H9 (cell line): ENCODE results near the gene MAML3. TPM values are rescaled to one million over a fixed set of nuclear protein-coding genes. Genes with fewer than 3 reads are reported as not detected.
A peak's percentile ranks its signal among the peaks of the same experiment; 100 is the strongest.

Source experiments
- DNase-seq: peaks from one replicate; pipeline ENCODE4 v3.0.0-alpha.2; 2017
- H2AFZ ChIP-seq: one replicate; pipeline ENCODE4 v1.6.1; 2013; ENCODE audit warnings: mild to moderate bottlenecking, low read length, control low read depth, moderate library complexity
- H2AK5ac ChIP-seq: 2 replicates; pipeline ENCODE4 v1.6.1; 2013; ENCODE audit warnings: low read length, control low read depth, mixed read lengths; ENCODE audit not compliant: insufficient read length
- H2BK120ac ChIP-seq: one replicate; pipeline ENCODE4 v1.6.1; 2013; ENCODE audit warnings: low read depth, mild to moderate bottlenecking, low read length, control low read depth, inconsistent platforms; ENCODE audit not compliant: poor library complexity, severe bottlenecking
- H2BK12ac ChIP-seq: 2 replicates; pipeline ENCODE4 v1.6.1; 2013; ENCODE audit warnings: low read length, control low read depth, mixed read lengths, low read depth; ENCODE audit not compliant: insufficient read length
- H2BK15ac ChIP-seq: 2 replicates; pipeline ENCODE4 v1.6.1; 2013; ENCODE audit warnings: low read depth, low read length, control low read depth
- H2BK20ac ChIP-seq: one replicate; pipeline ENCODE4 v1.6.1; 2013; ENCODE audit warnings: low read depth, mild to moderate bottlenecking, low read length, control low read depth, inconsistent platforms; ENCODE audit not compliant: poor library complexity, severe bottlenecking
- H2BK5ac ChIP-seq: 2 replicates; pipeline ENCODE4 v1.6.1; 2013; ENCODE audit warnings: low read length, control low read depth, mixed read lengths; ENCODE audit not compliant: insufficient read length
- H3K14ac ChIP-seq: 2 replicates; pipeline ENCODE4 v1.6.1; 2013; ENCODE audit warnings: low read length, control low read depth; ENCODE audit not compliant: insufficient read depth
- H3K18ac ChIP-seq: 2 replicates; pipeline ENCODE4 v1.6.1; 2013; ENCODE audit warnings: low read depth, mild to moderate bottlenecking, mixed read lengths, low read length, control low read depth; ENCODE audit not compliant: insufficient read length
- H3K23ac ChIP-seq: 2 replicates; pipeline ENCODE4 v1.6.1; 2013; ENCODE audit warnings: low read length, control low read depth, mixed read lengths, low read depth; ENCODE audit not compliant: insufficient read length
- H3K23me2 ChIP-seq: 2 replicates; pipeline ENCODE4 v1.6.1; 2013; ENCODE audit warnings: low read depth, mild to moderate bottlenecking, mixed read lengths, low read length, control low read depth; ENCODE audit not compliant: insufficient read length, poor library complexity, severe bottlenecking
- H3K27ac ChIP-seq: 2 replicates; pipeline ENCODE4 v1.5.1; 2013; ENCODE audit warnings: low read length, control low read depth, mixed read lengths, low read depth; ENCODE audit not compliant: insufficient read length
- H3K27me3 ChIP-seq: 2 replicates; pipeline ENCODE4 v1.6.1; 2013; ENCODE audit warnings: low read length, control low read depth, inconsistent platforms; ENCODE audit not compliant: insufficient read depth
- H3K4ac ChIP-seq: 2 replicates; pipeline ENCODE4 v1.6.1; 2013; ENCODE audit warnings: low read depth, mild to moderate bottlenecking, control low read depth, inconsistent platforms, low read length, moderate library complexity
- H3K4me1 ChIP-seq: 2 replicates; pipeline ENCODE4 v1.6.1; 2013; ENCODE audit warnings: low read length, control low read depth, inconsistent platforms; ENCODE audit not compliant: insufficient read depth
- H3K4me2 ChIP-seq: 2 replicates; pipeline ENCODE4 v1.6.1; 2013; ENCODE audit warnings: low read length, control low read depth, mixed read lengths; ENCODE audit not compliant: insufficient read length, insufficient read depth
- H3K56ac ChIP-seq: 2 replicates; pipeline ENCODE4 v1.6.1; 2013; ENCODE audit warnings: low read depth, mild to moderate bottlenecking, mixed read lengths, low read length, control low read depth; ENCODE audit not compliant: insufficient read length
- H3K79me1 ChIP-seq: 2 replicates; pipeline ENCODE4 v1.6.1; 2013; ENCODE audit warnings: low read depth, mild to moderate bottlenecking, moderate library complexity, low read length, control low read depth, inconsistent platforms; ENCODE audit not compliant: insufficient read depth, poor library complexity, severe bottlenecking
- H3K79me2 ChIP-seq: 2 replicates; pipeline ENCODE4 v1.6.1; 2013; ENCODE audit warnings: low read length, control low read depth, inconsistent platforms; ENCODE audit not compliant: insufficient read depth
- H3K9ac ChIP-seq: 2 replicates; pipeline ENCODE4 v1.6.1; 2013; ENCODE audit warnings: low read length, control low read depth, mixed read lengths; ENCODE audit not compliant: insufficient read length; ENCODE audit errors: extremely low read depth
- H3K9me3 ChIP-seq: one replicate; pipeline ENCODE4 v1.6.1; 2013; ENCODE audit warnings: low read depth, low read length, inconsistent platforms; ENCODE audit not compliant: control insufficient read depth
- H3T11ph ChIP-seq: one replicate; pipeline ENCODE4 v1.6.1; 2013; ENCODE audit warnings: mild to moderate bottlenecking, low read length, control low read depth, inconsistent platforms
- H4K20me1 ChIP-seq: one replicate; pipeline ENCODE4 v1.6.1; 2013; ENCODE audit not compliant: control insufficient read depth, insufficient read length, insufficient read depth
- H4K5ac ChIP-seq: 2 replicates; pipeline ENCODE4 v1.6.1; 2013; ENCODE audit warnings: low read depth, mild to moderate bottlenecking, mixed read lengths, low read length, control low read depth; ENCODE audit not compliant: insufficient read length
- H4K8ac ChIP-seq: replicated peaks from 2 replicates; pipeline ENCODE4 v1.6.1; 2013; ENCODE audit warnings: low read length, control low read depth, mixed read lengths, low read depth; ENCODE audit not compliant: insufficient read length
- H4K91ac ChIP-seq: 2 replicates; pipeline ENCODE4 v1.6.1; 2013; ENCODE audit warnings: low read depth, mild to moderate bottlenecking, moderate library complexity, mixed read lengths, low read length, control low read depth; ENCODE audit not compliant: insufficient read length
- H3K27ac Mint-ChIP-seq, 3 experiments: 2 replicates in 2 of 3; 3 replicates in 1 of 3; pipeline ENCODE4 v1.8.0; 2020 to 2021; ENCODE audit warnings: mixed read lengths in 3 of 3, mild to moderate bottlenecking in 1 of 3, moderate library complexity in 1 of 3
- H3K27me3 Mint-ChIP-seq: 2 replicates; pipeline ENCODE4 v1.8.0; 2021; ENCODE audit warnings: low read depth, mild to moderate bottlenecking, moderate library complexity, mixed read lengths
- H3K36me3 Mint-ChIP-seq, 3 experiments: 2 replicates in 2 of 3; 3 replicates in 1 of 3; pipeline ENCODE4 v1.8.0; 2020 to 2021; ENCODE audit warnings: low read depth in 3 of 3, mixed read lengths in 3 of 3; ENCODE audit not compliant: insufficient read depth in 1 of 3
- H3K4me1 Mint-ChIP-seq, 2 experiments: 2 replicates each; pipeline ENCODE4 v1.8.0; 2020; ENCODE audit warnings: mixed read lengths in 2 of 2
- H3K4me3 Mint-ChIP-seq, 2 experiments: 2 replicates in 1 of 2; 3 replicates in 1 of 2; pipeline ENCODE4 v1.8.0; 2020 to 2021; ENCODE audit warnings: mild to moderate bottlenecking in 2 of 2, mixed read lengths in 2 of 2, moderate library complexity in 1 of 2
- H3K9me3 Mint-ChIP-seq, 2 experiments: 2 replicates in 1 of 2; 3 replicates in 1 of 2; pipeline ENCODE4 v1.8.0; 2020; ENCODE audit warnings: mild to moderate bottlenecking in 2 of 2, mixed read lengths in 2 of 2, moderate library complexity in 1 of 2
- WGBS: extraction: QIAGEN DNeasy Blood & Tissue Kit; methylation state at CpG from one replicate; pipeline ENCODE4 v1.1.7; 2013; ENCODE audit warnings: missing lambda C conversion rate, low lambda C conversion rate, mixed read lengths; ENCODE audit not compliant: insufficient read length; ENCODE audit errors: extremely low coverage; 5-methylcytosine and 5-hydroxymethylcytosine counted together
- total RNA-seq: library from RNA; stranded (reverse); gene quantifications from 2 replicates; pipeline ENCODE4 v1.2.1, GENCODE V29; 2021
- TF ChIP-seq, protein P1 (sequence below): fragments of 200-600 bp; sonication (generic); conservative IDR thresholded peaks from 3 replicates; pipeline ENCODE4 v1.8.0; 2021; ENCODE audit warnings: antibody characterized with exemption, mild to moderate bottlenecking

Gene MAML3
- total RNA-seq, 1 experiment from 2014 or later, result 3.9 TPM

DNA sequence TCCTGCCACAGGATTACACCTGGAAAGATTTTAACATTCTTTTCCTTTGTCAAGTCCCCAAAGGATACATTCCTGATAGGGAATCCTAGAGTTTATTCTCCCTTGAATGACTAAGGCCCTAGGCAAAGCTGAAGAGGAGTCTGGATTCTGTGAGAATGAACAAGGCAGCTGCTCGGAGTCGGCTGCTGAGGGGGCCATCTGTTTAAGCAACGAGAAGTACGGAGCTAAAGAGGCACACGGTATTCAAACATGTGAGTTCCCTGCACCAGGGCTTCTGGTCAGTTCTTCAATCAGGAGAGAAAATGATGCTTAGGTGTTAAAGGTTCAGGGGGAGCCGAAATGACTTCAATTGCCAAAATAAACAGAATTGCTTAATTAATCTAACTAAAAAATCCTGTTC is 390.8 kb downstream of the MAML3 start:
- Histone ChIP-seq H3T11ph (no peak overlapping the region), H3K9ac (no peak overlapping the region), H2AFZ (no peak overlapping the region), H4K20me1 (no peaks in the 10 kb centered on the region), H3K23ac (no peak overlapping the region), H3K27ac (no peak overlapping the region), H4K8ac (no peak overlapping the region), H2BK20ac (no peak overlapping the region), H2BK12ac (no peak overlapping the region), H3K18ac (no peak overlapping the region), H3K14ac (no peak overlapping the region), H3K4me1 (no peaks in the 10 kb centered on the region), H4K5ac (no peak overlapping the region), H3K79me1 (no peaks in the 10 kb centered on the region), H3K56ac (no peak overlapping the region), H3K9me3 (no peaks in the 10 kb centered on the region), H3K4me2 (no peak overlapping the region), H2BK120ac (no peak overlapping the region), H2BK15ac (no peak overlapping the region), H3K27me3 (no peaks in the 10 kb centered on the region), H3K79me2 (no peaks in the 10 kb centered on the region), H2AK5ac (no peak overlapping the region), H3K4ac (no peak overlapping the region), H2BK5ac (no peak overlapping the region), H3K23me2 (no peaks in the 10 kb centered on the region), H4K91ac (no peak overlapping the region)
- TF ChIP-seq, protein P1, sequence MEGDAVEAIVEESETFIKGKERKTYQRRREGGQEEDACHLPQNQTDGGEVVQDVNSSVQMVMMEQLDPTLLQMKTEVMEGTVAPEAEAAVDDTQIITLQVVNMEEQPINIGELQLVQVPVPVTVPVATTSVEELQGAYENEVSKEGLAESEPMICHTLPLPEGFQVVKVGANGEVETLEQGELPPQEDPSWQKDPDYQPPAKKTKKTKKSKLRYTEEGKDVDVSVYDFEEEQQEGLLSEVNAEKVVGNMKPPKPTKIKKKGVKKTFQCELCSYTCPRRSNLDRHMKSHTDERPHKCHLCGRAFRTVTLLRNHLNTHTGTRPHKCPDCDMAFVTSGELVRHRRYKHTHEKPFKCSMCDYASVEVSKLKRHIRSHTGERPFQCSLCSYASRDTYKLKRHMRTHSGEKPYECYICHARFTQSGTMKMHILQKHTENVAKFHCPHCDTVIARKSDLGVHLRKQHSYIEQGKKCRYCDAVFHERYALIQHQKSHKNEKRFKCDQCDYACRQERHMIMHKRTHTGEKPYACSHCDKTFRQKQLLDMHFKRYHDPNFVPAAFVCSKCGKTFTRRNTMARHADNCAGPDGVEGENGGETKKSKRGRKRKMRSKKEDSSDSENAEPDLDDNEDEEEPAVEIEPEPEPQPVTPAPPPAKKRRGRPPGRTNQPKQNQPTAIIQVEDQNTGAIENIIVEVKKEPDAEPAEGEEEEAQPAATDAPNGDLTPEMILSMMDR, result no peak
- WGBS, result no CpG with 5 or more reads among the region's 6 CpGs
- peak overlapping the region in 2 of 3 experiments; percentile 55 to 63; a peak in 1 of 7 replicates for H3K27ac Mint-ChIP-seq
- peaks cover 26 to 30% of the 10 kb centered on the region in 2 experiments for H3K4me1 Mint-ChIP-seq
- H3K9me3 Mint-ChIP-seq, result no peaks in the 10 kb centered on the region
- no peak overlapping the region for H3K4me3 Mint-ChIP-seq
- peaks cover 13% of the 10 kb centered on the region for H3K27me3 Mint-ChIP-seq
- no peak for DNase-seq
- H3K36me3 Mint-ChIP-seq, result no peaks in the 10 kb centered on the region
